GM12873 (cell line): ENCODE data around the gene RBM24.

Experiments used
- CTCF ChIP-seq: IDR thresholded peaks from 2 replicates; pipeline ENCODE4 v1.5.1; 2012; ENCODE audit warnings: low read depth, mild to moderate bottlenecking, moderate library complexity, low read length, control low read depth; ENCODE audit not compliant: insufficient read depth; ENCODE audit errors: missing control alignments

Gene RBM24

GRCh38 chr6:17251953-17252352 is 29.2 kb upstream of the RBM24 start:
- no peak for TF ChIP-seq CTCF

GRCh38 chr6:17258749-17259148 is 22.4 kb upstream of the RBM24 start:
- no peak for TF ChIP-seq CTCF

GRCh38 chr6:17265570-17265969 is 15.6 kb upstream of the RBM24 start:
- TF ChIP-seq CTCF = no peak

- TF ChIP-seq CTCF = no peak
Measured at GRCh38 chr6:17267566-17267965, 13.6 kb upstream of the RBM24 start.

GRCh38 chr6:17268114-17268513 is 13.0 kb upstream of the RBM24 start:
- TF ChIP-seq CTCF = no peak

GRCh38 chr6:17269840-17270239 is 11.3 kb upstream of the RBM24 start:
- no peak for TF ChIP-seq CTCF

- no peak for TF ChIP-seq CTCF
Measured at GRCh38 chr6:17271628-17272027, 9.5 kb upstream of the RBM24 start.
